AG09309 (cell line): ENCODE data around the gene C1orf232.

Source experiments
- DNase-seq: peaks from one replicate; pipeline ENCODE4 v3.0.0-alpha.2; 2010; ENCODE audit warnings: low read depth
- H3K4me3 ChIP-seq: 2 replicates; pipeline ENCODE4 v1.5.1; 2011; ENCODE audit warnings: mild to moderate bottlenecking, low read depth, low read length, moderate library complexity; ENCODE audit not compliant: control insufficient read depth
- CTCF ChIP-seq: IDR thresholded peaks from 2 replicates; pipeline ENCODE4 v1.5.1; 2011; ENCODE audit warnings: mild to moderate bottlenecking, low read depth, low read length, inconsistent platforms; ENCODE audit not compliant: insufficient read depth, control insufficient read depth; ENCODE audit errors: missing control alignments

The C1orf232 gene

DNA sequence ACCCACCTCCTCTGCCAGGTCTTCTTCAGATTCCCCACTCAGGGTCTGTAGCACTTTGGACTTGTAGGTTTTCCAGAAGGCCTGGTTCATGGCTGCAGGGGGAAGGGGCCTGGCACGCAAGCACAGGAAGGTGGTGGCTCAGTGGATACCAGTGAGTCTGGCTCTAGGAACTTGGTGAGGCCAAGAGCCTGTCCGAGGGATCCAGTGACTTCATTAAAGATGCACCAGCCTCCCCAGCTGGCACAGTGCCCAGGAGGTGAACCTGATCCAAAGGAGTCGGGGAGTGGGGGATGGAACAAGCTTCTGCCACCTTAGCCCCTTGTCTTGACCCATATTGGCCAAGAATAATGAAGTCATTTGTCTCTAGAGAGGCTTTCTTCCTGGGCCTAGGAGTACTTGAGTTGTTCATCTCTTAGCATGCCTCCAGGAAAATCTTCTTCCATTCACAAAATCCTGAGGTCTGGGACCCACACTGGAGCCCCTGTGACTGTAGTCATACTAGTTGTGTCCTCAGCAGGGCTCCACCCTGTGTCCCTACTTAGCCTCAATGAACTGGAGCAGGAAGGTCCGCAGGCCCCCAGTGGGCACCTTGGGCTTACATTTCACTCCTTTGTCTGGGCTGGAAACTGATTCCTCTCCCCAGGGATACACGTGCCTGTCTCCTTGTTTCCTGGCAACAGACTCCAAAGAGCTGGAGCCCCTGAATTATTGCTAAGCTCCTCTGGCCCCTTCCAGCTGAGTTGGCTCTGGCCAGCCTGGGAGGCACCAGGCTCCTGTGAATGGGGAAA is at the start of gene C1orf232:
C1orf232 (minus strand) TSS at position 554 of the 788 bp plus-strand sequence; CDS start at position 90, 464 bp downstream.
- peak within 1 kb of the TSS; percentile 94 for H3K4me3 ChIP-seq
- no peak for DNase-seq
- no peak for TF ChIP-seq CTCF

DNA sequence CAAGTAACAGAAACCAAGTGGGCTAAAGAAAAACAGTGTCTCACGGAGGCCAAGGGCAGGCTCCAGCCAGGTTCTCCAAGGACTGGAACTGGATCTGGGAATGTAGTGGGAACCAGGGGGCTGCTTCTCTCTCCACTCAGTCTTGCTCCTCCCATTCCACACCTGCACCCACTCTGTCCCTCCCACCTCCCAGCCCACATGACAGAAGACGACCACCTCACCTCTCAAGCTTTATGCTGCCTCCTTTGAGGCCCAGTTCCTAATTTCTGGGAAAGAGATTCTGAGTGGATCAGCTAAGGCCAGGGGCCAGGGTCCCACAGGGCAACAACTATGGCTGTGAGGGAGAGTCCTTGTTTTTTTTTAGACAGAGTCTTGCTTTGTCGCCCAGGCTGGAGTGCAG is 46.5 kb upstream of the C1orf232 start:
- DNase-seq, result no peak
- no peak for TF ChIP-seq CTCF

GRCh38 chr1:26213335-26213905 is 44.7 kb upstream of the C1orf232 start:
- TF ChIP-seq CTCF, result no peak
- H3K4me3 ChIP-seq, result no peak overlapping the region
- no peak for DNase-seq

More for the DNA sequence above, 46.5 kb upstream of the C1orf232 start:
- no peak overlapping the region for H3K4me3 ChIP-seq

DNA sequence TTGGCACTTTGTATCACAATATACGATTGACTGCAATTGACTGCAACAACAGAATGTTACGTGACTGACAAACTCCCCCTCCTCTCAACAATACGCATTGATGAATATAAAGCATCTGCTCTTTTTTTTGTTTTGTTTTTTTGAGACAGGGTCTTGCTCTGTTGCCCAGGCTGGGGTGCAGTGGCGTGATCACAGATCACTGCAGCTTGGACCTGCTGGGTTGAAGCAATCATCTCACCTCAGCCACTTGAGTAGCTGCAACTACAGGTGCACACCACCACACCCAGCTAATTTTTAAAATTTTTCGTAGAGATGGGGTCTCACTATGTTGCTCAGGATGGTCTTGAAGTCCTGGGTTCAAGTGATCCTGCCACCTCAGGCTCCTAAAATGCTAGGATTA is 44.0 kb upstream of the C1orf232 start:
- TF ChIP-seq CTCF, result no peak
- DNase-seq, result no peak
- no peak overlapping the region for H3K4me3 ChIP-seq

DNA sequence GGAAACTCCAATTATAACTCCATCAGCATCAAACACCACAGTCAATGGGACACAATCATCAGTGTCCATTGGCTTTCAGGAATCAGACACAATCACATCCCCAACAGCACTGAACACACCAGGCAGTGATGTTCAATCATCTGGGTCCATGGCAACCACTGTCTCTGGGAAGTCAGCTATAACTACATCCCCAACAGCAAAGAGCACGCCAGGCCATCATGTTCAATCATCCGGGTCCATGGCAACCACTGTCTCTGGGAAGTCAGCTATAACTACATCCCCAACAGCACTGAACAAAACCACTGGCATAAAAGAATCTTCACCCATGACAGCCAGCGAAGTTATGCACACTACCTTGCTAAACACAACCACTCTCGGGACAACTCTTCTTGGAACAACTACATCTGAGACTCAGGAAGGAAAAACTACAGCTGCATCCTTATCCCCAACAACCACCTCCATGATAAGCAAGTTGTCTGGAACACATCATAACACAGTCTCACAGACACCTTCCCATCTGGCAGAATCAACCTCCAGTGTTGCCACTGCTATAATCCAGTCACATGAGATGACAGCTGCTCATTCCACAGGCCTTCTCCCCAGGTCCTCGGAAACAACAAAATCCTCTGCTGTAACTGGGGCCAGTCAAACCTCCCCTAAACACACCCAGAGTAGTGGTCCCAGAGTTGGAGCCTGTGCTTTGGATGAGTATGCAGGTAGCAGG is 41.5 kb upstream of the C1orf232 start:
- DNase-seq, result no peak
- H3K4me3 ChIP-seq, result no peak overlapping the region
- no peak for TF ChIP-seq CTCF

DNA sequence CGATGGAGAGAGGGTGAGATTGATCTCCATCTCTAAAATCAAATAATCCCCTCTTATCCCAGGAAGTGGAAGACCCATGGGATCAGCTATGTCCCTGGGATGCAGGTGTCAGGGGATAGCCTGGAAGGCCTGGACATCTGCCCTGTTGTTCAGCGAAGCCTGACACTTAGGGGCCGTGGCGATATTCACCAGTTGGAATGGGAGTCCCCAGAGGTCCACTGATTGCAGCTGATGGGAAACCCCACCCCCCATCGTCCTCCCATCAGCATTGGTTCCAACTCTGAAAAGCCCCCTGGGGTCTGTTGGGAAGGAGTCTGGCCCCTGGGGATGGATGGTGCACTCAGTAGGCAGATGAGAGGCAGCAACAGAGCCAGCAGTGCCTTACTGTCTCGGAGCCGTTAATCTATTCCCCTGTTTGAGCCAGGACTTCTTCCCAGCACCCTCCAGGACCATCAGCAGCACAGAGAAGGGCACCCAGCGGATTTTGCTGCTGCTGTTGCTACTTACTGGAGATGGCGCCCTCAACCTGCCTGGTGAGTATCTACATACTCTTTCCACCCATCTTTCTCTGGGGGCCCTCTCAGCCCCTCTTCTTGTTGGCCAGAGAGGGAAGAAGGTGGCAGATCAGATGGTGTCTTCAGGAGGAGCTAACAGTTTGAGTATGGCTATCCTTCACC is 35.0 kb upstream of the C1orf232 start:
- no peak overlapping the region for H3K4me3 ChIP-seq
- DNase-seq, result no peak
- no peak for TF ChIP-seq CTCF
